Liver (tissue), 9 donors: ENCODE results near the gene RBM6. TPM values are rescaled to one million over a fixed set of nuclear protein-coding genes. Genes with fewer than 3 reads are reported as not detected.

Source experiments
- DNase-seq: peaks from one replicate; pipeline ENCODE4 v3.0.0-alpha.2; 2017; ENCODE audit warnings: low spot score
- H3K27ac ChIP-seq, 2 donors: one replicate each; pipeline ENCODE4 v1.7.0; 2013; ENCODE audit warnings: inconsistent platforms in 2 of 2, low read length in 2 of 2, control low read depth in 1 of 2, low read depth in 1 of 2, mild to moderate bottlenecking in 1 of 2
- H3K27me3 ChIP-seq, 4 donors: one replicate each; pipeline versions ENCODE4 v1.6.1 to v1.7.0; 2013; ENCODE audit warnings: low read length in 3 of 4, inconsistent platforms in 1 of 4, mild to moderate bottlenecking in 1 of 4, moderate library complexity in 1 of 4; ENCODE audit not compliant: control insufficient read depth in 4 of 4, insufficient read depth in 4 of 4
- H3K36me3 ChIP-seq, 4 donors: one replicate each; pipeline versions ENCODE4 v1.6.1 to v1.7.0; 2013; ENCODE audit warnings: low read length in 3 of 4, mild to moderate bottlenecking in 3 of 4, low read depth in 1 of 4, moderate library complexity in 1 of 4; ENCODE audit not compliant: control insufficient read depth in 4 of 4, insufficient read depth in 3 of 4
- H3K4me1 ChIP-seq, 4 donors: one replicate each; pipeline versions ENCODE4 v1.6.1 to v1.7.0; 2013; ENCODE audit warnings: low read length in 3 of 4, mild to moderate bottlenecking in 3 of 4, moderate library complexity in 1 of 4; ENCODE audit not compliant: control insufficient read depth in 4 of 4, insufficient read depth in 4 of 4
- H3K4me3 ChIP-seq, 3 donors: one replicate each; pipeline versions ENCODE4 v1.6.1 to v1.7.0; 2013; ENCODE audit warnings: low read length in 3 of 3, control low read depth in 1 of 3, low read depth in 1 of 3, mild to moderate bottlenecking in 1 of 3
- H3K9ac ChIP-seq, 2 donors: one replicate each; pipeline ENCODE4 v1.7.0; 2013; ENCODE audit warnings: low read length in 2 of 2, mild to moderate bottlenecking in 2 of 2, moderate library complexity in 2 of 2, control low read depth in 1 of 2, low read depth in 1 of 2
- H3K9me3 ChIP-seq, 4 donors: one replicate each; pipeline versions ENCODE4 v1.6.1 to v1.7.0; 2013; ENCODE audit warnings: low read length in 3 of 4; ENCODE audit not compliant: control insufficient read depth in 4 of 4
- EGR1 ChIP-seq, 2 donors: IDR thresholded peaks; 2 replicates each; pipeline ENCODE4 v1.6.1; 2016 to 2018; ENCODE audit warnings: antibody characterized with exemption in 2 of 2, low read depth in 2 of 2
- FOXA1 ChIP-seq: IDR thresholded peaks from 2 replicates; pipeline ENCODE4 v1.6.1; 2016; ENCODE audit warnings: antibody characterized with exemption
- FOXA2 ChIP-seq: IDR thresholded peaks from 2 replicates; pipeline ENCODE4 v1.6.1; 2016; ENCODE audit warnings: antibody characterized with exemption
- GABPA ChIP-seq, 2 donors: IDR thresholded peaks in 1 of 2; conservative IDR thresholded peaks in 1 of 2; 2 replicates each; pipeline ENCODE4 v1.6.1; 2016; ENCODE audit warnings: antibody characterized with exemption in 2 of 2, mild to moderate bottlenecking in 1 of 2, moderate library complexity in 1 of 2
- HNF4A ChIP-seq, 2 donors: conservative IDR thresholded peaks; 2 replicates each; pipeline ENCODE4 v1.6.1; 2016; ENCODE audit warnings: antibody characterized with exemption in 2 of 2, mild to moderate bottlenecking in 2 of 2
- HNF4G ChIP-seq: IDR thresholded peaks from 2 replicates; pipeline ENCODE4 v1.6.1; 2016; ENCODE audit warnings: antibody characterized with exemption
- JUND ChIP-seq, 2 donors: IDR thresholded peaks; 2 replicates each; pipeline ENCODE4 v1.6.1; 2016; ENCODE audit warnings: antibody characterized with exemption in 2 of 2
- NR2F2 ChIP-seq: IDR thresholded peaks from 2 replicates; pipeline ENCODE4 v1.6.1; 2016; ENCODE audit warnings: antibody characterized with exemption
- RAD21 ChIP-seq, 2 donors: IDR thresholded peaks; 2 replicates each; pipeline ENCODE4 v1.6.1; 2016; ENCODE audit warnings: antibody characterized with exemption in 2 of 2, mild to moderate bottlenecking in 2 of 2
- RXRA ChIP-seq, 2 donors: IDR thresholded peaks; 2 replicates each; pipeline ENCODE4 v1.6.1; 2017 to 2018; ENCODE audit warnings: antibody characterized with exemption in 2 of 2, mild to moderate bottlenecking in 1 of 2
- SP1 ChIP-seq: IDR thresholded peaks from 2 replicates; pipeline ENCODE4 v1.6.1; 2018; ENCODE audit warnings: antibody characterized with exemption, mild to moderate bottlenecking
- TAF1 ChIP-seq: conservative IDR thresholded peaks from 2 replicates; pipeline ENCODE4 v1.6.1; 2016; ENCODE audit warnings: antibody characterized with exemption, mild to moderate bottlenecking
- YY1 ChIP-seq: IDR thresholded peaks from 2 replicates; pipeline ENCODE4 v1.6.1; 2016; ENCODE audit warnings: antibody characterized with exemption, mild to moderate bottlenecking
- WGBS: extraction: QIAGEN DNeasy Blood & Tissue Kit; methylation state at CpG from one replicate; pipeline ENCODE4 v1.1.7; 2013; 5-methylcytosine and 5-hydroxymethylcytosine counted together
- polyA plus RNA-seq, 2 donors: library from polyadenylated mRNA; stranded (reverse) in 1 of 2; unstranded in 1 of 2; fragments of 200-250 nt in 1 of 2; fragments of >200 nt in 1 of 2; fragmentation: Nextera tagmentation in 1 of 2; extraction: Ambion mirVana in 1 of 2; gene quantifications; one replicate each; pipeline versions ENCODE4 v1.2.1 to v1.2.3, GENCODE V29; 2013 to 2015
- total RNA-seq, 2 donors: library from RNA; depleted of rRNA; stranded (reverse); fragments of >200 nt; gene quantifications; one replicate each; pipeline ENCODE4 v1.2.3, GENCODE V29; 2014
- TF ChIP-seq, protein P1 (sequence below): IDR thresholded peaks from 2 replicates; pipeline ENCODE4 v1.6.1; 2016; ENCODE audit warnings: antibody characterized with exemption
- TF ChIP-seq, protein P2 (sequence below): fragments of 150-350 bp; IDR thresholded peaks from 2 replicates; pipeline ENCODE4 v1.5.1; 2017; ENCODE audit warnings: improper control_type of control experiment, low read depth, low read length; ENCODE audit not compliant: missing input control
- TF ChIP-seq, protein P3 (sequence below): IDR thresholded peaks from 2 replicates; pipeline ENCODE4 v1.6.1; 2016; ENCODE audit warnings: antibody characterized with exemption
- TF ChIP-seq, protein P4 (sequence below): IDR thresholded peaks from 2 replicates; pipeline ENCODE4 v1.6.1; 2016; ENCODE audit warnings: antibody characterized with exemption
- TF ChIP-seq, protein P5 (sequence below): IDR thresholded peaks from 2 replicates; pipeline ENCODE4 v1.6.1; 2016; ENCODE audit warnings: antibody characterized with exemption, mild to moderate bottlenecking
- donor health status: healthy.
- donor health status: healthy.
- donor health status: healthy.
- donor health status: healthy.
- donor health status: healthy.

The RBM6 gene
- total and polyA plus RNA-seq, 4 donors, result 10.9 to 59.2 (median 37.5) TPM

DNA sequence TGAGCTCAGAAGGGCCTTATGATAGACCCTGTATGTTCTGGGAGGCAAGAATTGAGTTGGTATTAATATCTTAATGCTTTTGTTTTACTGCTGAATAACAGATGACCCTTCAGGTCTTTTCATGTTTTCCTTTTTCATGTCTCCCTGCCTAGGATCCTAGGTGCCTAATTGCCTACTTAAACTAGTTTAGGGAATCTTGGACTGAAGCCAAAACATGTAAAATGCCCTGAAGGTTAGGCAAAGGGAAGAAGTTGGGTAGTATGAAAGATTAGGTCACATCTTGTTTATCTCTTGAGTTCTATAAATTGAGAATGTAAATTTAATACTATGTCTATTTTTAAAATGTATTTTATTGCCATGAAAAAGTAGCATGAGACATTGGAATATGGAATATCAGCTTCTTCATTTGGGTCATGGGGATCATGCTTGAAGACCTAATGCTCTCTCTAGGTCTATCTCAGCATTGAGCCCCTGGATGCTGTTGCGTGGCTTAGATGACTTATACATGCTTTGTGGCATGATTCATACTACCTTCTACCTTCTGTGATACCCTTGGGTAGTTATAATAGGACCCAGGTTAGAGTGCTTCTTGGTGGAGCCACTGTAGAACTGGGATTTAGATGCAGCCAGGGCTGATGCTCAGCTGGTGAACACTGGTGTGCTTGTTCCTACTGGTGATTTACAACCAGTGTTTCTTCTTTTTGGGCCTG, 26.4 kb downstream of the RBM6 start:
- no peak overlapping the region for H3K27ac ChIP-seq
- peaks cover 0 to 11% (median 0%) of the 10 kb centered on the region in 4 donors for H3K36me3 ChIP-seq
- H3K4me1 ChIP-seq, result peaks cover 0 to 3% (median 0%) of the 10 kb centered on the region in 4 donors
- no peak overlapping the region for H3K9ac ChIP-seq
- H3K27me3 ChIP-seq, result no peaks in the 10 kb centered on the region
- no peak overlapping the region for H3K4me3 ChIP-seq
- no peak for DNase-seq
- 97% methylated on average over 1 of the region's 1 CpG for whole genome bisulfite sequencing
- TF ChIP-seq EGR1 (IDR thresholded peaks at IDR 0.05; ENCODE audit: low read depth in 2 of 2), result no peak
- TF ChIP-seq, protein P1, sequence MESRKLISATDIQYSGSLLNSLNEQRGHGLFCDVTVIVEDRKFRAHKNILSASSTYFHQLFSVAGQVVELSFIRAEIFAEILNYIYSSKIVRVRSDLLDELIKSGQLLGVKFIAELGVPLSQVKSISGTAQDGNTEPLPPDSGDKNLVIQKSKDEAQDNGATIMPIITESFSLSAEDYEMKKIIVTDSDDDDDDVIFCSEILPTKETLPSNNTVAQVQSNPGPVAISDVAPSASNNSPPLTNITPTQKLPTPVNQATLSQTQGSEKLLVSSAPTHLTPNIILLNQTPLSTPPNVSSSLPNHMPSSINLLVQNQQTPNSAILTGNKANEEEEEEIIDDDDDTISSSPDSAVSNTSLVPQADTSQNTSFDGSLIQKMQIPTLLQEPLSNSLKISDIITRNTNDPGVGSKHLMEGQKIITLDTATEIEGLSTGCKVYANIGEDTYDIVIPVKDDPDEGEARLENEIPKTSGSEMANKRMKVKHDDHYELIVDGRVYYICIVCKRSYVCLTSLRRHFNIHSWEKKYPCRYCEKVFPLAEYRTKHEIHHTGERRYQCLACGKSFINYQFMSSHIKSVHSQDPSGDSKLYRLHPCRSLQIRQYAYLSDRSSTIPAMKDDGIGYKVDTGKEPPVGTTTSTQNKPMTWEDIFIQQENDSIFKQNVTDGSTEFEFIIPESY, result no peak
- TF ChIP-seq, protein P2, sequence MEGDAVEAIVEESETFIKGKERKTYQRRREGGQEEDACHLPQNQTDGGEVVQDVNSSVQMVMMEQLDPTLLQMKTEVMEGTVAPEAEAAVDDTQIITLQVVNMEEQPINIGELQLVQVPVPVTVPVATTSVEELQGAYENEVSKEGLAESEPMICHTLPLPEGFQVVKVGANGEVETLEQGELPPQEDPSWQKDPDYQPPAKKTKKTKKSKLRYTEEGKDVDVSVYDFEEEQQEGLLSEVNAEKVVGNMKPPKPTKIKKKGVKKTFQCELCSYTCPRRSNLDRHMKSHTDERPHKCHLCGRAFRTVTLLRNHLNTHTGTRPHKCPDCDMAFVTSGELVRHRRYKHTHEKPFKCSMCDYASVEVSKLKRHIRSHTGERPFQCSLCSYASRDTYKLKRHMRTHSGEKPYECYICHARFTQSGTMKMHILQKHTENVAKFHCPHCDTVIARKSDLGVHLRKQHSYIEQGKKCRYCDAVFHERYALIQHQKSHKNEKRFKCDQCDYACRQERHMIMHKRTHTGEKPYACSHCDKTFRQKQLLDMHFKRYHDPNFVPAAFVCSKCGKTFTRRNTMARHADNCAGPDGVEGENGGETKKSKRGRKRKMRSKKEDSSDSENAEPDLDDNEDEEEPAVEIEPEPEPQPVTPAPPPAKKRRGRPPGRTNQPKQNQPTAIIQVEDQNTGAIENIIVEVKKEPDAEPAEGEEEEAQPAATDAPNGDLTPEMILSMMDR, result no peak
- no peak for TF ChIP-seq SP1
- TF ChIP-seq, protein P3, sequence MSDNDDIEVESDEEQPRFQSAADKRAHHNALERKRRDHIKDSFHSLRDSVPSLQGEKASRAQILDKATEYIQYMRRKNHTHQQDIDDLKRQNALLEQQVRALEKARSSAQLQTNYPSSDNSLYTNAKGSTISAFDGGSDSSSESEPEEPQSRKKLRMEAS, result no peak
- TF ChIP-seq HNF4G, result no peak
- TF ChIP-seq GABPA (IDR thresholded peaks at IDR 0.05 in 1 of 2, conservative IDR thresholded peaks at IDR 0.05 in 1 of 2), result no peak
- no peak for TF ChIP-seq NR2F2
- no peak for TF ChIP-seq YY1
- TF ChIP-seq, protein P4, sequence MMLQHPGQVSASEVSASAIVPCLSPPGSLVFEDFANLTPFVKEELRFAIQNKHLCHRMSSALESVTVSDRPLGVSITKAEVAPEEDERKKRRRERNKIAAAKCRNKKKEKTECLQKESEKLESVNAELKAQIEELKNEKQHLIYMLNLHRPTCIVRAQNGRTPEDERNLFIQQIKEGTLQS, result no peak
- no peak for TF ChIP-seq RAD21 (IDR thresholded peaks at IDR 0.05)
- no peak for TF ChIP-seq HNF4A (conservative IDR thresholded peaks at IDR 0.05)
- no peak for TF ChIP-seq FOXA2
- TF ChIP-seq, protein P5, sequence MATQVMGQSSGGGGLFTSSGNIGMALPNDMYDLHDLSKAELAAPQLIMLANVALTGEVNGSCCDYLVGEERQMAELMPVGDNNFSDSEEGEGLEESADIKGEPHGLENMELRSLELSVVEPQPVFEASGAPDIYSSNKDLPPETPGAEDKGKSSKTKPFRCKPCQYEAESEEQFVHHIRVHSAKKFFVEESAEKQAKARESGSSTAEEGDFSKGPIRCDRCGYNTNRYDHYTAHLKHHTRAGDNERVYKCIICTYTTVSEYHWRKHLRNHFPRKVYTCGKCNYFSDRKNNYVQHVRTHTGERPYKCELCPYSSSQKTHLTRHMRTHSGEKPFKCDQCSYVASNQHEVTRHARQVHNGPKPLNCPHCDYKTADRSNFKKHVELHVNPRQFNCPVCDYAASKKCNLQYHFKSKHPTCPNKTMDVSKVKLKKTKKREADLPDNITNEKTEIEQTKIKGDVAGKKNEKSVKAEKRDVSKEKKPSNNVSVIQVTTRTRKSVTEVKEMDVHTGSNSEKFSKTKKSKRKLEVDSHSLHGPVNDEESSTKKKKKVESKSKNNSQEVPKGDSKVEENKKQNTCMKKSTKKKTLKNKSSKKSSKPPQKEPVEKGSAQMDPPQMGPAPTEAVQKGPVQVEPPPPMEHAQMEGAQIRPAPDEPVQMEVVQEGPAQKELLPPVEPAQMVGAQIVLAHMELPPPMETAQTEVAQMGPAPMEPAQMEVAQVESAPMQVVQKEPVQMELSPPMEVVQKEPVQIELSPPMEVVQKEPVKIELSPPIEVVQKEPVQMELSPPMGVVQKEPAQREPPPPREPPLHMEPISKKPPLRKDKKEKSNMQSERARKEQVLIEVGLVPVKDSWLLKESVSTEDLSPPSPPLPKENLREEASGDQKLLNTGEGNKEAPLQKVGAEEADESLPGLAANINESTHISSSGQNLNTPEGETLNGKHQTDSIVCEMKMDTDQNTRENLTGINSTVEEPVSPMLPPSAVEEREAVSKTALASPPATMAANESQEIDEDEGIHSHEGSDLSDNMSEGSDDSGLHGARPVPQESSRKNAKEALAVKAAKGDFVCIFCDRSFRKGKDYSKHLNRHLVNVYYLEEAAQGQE, result no peak
- no peak for TF ChIP-seq RXRA (IDR thresholded peaks at IDR 0.05)
- no peak for TF ChIP-seq JUND (IDR thresholded peaks at IDR 0.05)
- TF ChIP-seq TAF1, result no peak
- TF ChIP-seq FOXA1, result no peak
- no peaks in the 10 kb centered on the region for H3K9me3 ChIP-seq
